ENCODE measurements around the gene TBC1D20.

The TBC1D20 gene

DNA sequence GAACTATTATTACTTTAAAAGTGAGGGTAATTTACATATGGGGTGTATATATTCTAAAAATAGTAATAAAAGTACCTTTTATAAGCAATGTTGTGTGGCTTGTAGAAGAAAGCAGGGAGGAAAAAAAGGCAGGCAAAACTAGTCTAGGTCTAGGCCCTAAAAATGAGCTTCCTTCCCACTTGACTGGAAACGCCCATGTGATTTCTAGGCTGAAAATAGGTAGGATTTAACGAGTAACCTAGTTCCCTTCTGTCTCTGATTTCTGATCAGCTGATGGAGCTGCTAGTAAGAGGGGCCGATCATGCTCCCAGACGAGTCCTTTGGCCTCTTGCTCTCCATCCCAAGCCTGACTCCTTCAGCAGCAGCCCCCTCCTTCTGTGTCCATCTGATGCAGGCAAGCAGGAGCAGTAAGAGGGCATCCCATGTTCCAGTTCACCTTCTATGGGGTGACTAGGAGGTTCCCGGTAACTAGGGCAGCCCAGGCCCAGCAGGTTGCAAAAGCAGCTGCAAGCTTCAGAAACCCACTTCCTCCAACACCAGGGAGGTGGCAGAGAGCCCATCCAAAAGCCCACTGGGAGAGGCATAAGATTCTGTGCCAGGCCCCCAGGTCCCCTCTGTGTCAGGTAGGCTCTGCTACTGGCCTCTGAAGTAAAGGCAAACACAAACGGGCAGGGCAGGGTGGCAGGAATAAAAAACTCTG lies 24.4 kb downstream of the TBC1D20 start:
- no peak for DNase-seq (ENCODE audit: low read depth in 2 of 2)

DNA sequence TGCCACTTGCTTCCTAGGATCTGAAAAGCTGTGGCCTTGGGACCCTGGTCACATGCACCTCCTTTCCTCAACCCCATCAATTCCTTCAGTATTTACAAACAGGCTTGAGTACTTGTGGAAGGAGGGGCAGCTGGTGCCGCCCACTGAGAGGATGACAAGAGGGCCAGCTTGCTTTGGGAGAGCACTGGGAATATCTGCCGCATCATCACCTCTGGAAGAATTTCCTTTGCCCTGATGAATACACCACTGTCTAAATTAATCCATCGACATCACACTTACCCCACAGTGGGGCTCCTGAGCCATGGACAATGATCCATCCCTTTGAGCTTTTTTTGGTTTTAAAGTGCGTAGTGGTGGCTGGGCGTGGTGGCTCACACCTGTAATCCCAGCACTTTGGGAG lies 25.9 kb downstream of the TBC1D20 start:
- no peak for DNase-seq (ENCODE audit: low read depth in 2 of 2)

DNA sequence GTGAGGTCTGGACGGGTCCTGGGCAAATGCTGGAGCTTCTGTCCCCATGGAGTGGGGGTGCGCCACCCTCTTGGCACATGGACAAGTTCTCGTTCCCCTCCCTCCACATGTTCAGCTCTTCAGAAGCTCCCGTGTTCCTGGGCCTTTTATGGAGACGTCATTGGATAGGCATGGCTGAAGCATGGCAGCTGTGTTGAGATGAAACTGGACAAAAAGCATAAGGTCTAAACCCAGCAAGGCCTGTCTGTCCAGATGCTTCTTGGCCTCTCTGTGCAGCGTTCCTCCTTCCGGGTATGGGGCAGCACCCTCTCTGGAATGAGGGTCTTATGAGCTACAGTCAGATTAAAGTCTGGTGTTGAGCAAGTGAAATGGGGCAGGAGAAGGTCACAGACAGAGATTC lies 26.8 kb downstream of the TBC1D20 start:
- no peak for DNase-seq (ENCODE audit: low read depth in 2 of 2)

DNA sequence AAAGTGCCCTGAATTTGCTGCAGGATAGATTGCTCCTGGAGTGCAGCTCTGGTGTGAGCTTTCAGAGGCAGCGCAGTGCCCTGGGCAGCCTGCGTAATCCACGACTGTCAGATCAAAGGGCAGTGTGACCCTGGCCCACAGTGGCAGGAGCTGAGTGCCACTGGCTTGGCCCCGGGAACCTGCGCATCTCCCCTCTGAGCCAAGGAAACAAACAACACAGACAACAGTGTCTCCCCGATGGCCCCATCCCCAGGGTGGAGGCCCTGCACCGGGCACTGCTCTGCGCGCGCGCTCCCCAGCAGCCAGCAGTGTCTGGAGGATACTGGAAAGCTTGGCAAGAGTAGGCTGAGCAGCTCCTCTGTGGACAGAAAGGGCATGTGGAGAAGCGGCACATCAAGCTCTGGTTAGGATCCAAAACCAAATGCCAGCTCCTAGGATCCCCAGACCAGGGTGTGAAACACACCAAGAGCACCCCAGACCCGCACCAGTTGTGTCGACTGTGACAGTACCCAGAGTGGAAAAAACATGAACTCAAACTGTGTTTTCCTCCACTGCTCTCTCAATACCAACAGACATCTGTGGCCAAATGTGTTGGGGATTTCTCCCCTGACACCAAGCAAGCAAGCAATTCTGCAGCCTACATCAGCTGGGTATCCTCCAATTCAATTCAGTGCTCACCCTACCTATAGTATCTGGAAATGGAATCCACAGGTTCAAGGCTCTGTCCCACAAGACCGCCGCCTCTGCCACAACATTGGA lies 27.5 kb downstream of the TBC1D20 start:
- DNase-seq (ENCODE audit: low read depth in 2 of 2) = no peak

DNA sequence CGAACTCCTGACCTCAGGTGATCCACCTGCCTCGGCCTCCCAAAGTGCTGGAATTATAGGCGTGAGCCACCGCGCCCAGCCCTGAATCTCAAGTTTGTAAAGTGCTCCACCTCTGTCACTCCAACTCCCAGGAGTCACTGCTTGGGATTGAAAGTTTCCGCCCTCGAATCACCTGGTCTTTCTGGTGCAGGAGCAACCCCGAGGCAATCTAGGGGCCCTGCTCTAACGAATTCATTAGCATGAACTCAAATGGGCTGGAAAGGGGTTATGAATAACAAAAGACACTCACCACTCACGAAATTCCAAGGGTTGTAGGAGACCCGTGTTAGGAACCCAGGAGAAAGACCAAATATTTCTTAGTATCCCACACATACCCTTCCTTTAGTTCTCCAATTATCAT lies 28.1 kb downstream of the TBC1D20 start:
- no peak for DNase-seq (ENCODE audit: low read depth in 2 of 2)

DNA sequence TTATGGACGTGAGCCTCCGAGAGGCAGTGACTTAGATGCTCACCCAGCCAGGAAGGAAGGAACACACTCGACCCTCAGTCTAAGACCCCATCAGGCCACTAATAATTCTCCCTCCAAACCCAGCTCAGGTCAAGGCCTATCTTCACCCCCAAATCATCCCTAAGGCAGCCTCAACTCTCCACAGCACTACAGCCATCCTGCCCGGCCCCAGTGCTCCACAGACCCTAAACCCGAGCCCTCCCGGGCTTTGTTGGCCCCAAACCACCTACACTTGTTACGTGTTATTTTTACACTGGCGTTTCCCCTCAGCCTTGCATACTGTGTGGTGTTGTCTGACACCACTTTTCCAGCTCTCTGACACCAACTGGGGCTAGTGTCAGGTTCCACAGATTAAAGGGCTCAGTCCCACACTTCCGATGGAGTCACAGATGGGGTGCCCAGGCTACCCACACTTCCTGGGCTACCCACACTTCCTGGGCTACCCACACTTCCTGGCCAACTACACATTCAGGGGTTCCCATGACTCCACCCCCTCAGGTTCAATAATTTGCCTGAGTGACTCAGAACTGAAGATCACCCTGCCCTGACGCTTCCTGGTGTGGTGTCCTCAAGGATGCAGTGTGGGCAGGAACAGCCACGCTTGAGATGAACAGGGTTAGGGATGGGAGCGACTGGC lies 28.9 kb downstream of the TBC1D20 start:
- DNase-seq (ENCODE audit: low read depth in 2 of 2) = peak; percentile 28 to 39

DNA sequence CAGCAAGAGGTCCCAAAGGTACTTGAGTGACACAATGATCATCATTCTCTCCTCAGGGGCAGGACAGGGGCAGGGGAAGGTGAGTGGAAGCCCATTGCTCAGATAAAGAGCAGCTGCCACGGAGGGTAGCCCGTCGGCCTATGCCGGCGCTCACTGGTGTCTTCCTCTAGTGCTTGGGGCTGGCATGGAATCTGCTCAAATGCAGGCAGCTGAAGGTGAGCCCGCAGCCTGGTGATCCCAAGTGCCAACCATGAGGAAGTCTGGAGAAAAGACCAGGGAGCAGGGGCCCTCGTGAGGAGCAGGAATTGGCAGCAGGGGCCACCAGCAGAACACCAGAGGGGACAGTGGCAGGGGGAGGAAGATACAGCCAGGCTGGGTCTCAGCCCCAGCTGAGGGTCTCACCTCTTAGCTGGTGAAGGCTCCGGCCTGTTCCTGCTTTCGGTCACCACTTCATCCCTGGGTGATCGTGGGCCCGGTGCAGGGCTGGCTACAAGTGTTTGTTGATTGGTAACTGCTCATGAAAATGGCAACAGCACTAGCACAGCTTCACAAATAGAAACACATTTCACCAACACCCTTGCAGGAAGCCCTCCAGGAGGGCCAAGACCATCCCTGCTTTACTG lies 29.5 kb downstream of the TBC1D20 start:
- DNase-seq (ENCODE audit: low read depth in 2 of 2) = no peak

DNA sequence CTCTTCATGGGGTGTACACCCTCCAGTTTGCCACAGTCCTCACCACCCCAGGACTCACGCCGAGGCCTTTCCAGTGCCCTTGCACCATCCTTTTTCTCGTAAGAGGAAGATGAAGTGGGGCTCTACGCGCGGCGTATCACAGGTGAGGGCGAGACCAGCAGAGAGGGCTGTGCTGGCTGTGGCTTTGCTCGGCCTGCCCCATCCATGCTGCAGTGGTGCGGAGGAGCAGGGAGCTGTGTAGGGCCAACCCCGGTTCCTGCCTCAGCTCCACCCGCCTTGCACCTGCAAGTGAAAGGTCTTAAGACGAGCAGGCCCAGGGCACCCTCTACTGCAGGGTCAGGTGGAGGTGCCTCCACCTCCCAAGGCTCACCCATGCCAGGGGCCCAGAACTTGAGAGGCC lies 30.1 kb downstream of the TBC1D20 start:
- no peak for DNase-seq (ENCODE audit: low read depth in 2 of 2)

DNA sequence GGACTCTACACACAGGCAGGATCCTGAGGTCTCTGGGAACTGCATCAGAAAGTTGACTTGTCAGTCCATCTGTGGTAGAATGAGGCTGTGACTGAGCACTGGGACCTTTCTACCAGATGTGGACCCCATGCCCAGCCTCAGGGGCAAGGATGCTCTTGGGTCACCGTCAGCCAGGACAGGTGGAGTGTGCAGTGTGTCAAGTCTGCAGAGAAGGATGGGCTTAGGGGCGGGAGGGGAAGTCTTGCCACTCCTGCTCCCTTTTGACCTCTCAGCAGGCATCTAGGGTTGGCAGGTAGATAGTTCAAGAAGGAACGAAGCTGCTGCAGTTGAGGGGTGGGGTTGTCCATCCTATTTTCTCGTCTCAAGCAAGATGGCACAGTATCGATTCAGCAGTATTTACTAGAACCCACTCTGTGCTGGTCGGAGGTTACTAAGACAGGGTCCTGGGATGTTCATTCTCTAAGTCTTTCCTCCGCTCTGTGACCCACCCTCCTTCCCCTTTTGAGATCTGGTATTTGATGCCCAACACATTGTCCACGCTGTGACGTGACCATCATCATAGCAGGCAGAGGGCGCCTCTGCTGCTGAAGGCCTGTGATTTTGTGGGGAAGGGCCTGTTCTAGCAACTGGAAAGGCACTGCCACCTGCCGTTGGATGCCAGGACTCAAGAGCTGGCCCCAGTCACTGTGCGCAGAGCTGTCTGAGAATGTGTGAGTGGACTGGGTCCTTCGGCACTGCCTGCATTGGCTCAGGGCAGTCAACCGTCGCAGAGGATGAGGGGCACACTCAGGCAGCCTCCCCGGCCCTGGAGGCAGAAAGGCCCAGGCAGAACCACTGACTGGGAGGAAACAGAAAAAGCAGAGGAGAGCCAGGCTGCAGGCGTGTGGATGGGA lies 31.1 kb downstream of the TBC1D20 start:
- DNase-seq (ENCODE audit: low read depth in 2 of 2) = no peak

DNA sequence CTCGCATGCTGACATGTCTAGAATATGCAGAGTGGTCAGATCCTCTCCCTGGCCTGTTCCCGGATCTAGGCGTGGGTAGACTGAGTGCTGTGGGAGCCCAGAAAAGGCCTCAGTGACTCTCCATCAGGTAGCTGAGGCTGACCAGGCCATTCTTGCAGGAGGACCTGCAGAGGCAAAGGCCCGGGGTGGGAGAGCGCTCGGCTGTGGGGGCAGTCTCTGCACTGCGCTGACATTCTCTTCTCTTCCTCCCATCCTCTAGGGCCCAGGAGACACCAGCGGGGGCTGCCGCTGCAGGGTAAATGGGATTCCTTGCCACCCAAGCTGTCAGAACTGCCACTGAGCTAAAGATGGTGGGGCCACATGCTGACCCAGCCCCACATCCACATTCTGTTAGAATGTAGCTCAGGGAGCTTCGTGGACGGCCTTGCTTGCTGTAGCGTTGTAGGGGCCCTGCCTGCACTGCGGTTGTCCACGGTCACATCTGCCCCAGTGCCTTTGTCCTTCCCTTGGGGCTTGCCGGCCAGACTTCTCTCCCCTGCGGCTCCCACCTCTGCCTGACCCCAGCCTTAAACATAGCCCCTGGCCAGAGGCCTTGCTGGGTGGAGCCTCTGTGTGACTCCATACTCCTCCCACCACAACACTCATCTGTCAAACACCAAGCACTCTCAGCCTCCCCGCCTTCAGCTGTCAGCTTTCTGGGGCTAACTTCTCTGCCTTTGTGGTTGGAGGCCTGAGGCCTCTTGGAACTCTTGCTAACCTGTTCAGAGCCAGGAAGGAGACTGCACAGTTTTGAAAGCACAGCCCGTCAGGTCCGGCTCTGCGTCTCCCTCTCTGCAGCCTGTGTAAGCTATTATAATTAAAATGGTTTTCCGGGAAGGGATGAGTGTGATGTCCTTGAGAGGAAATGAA lies 32.0 kb downstream of the TBC1D20 start:
- no peak for DNase-seq (ENCODE audit: low read depth in 2 of 2)

DNA sequence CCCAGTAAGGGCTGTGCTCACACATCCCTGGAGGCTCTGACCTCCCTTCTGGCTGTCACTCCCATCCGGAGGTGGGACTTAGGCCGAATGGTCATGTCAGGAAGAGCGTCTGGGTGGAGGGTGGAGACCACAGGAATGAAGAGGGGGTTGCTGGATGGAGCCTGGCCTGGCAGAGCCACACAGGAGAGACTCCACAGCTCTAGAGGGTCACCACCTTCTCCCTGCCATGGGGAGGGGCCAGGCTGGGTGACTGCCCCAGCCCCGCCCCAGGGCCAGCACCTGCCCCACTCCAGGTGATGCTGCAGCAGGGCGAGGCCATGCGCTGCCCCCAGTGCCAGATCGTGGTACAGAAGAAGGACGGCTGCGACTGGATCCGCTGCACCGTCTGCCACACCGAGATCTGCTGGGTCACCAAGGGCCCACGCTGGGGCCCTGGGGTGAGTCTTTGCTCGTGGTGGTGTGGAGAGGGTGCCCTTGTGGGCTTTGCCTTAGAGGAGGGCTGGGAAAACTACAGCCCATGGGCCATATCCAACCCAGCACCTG lies 33.6 kb downstream of the TBC1D20 start:
- DNase-seq (ENCODE audit: low read depth in 2 of 2) = no peak

DNA sequence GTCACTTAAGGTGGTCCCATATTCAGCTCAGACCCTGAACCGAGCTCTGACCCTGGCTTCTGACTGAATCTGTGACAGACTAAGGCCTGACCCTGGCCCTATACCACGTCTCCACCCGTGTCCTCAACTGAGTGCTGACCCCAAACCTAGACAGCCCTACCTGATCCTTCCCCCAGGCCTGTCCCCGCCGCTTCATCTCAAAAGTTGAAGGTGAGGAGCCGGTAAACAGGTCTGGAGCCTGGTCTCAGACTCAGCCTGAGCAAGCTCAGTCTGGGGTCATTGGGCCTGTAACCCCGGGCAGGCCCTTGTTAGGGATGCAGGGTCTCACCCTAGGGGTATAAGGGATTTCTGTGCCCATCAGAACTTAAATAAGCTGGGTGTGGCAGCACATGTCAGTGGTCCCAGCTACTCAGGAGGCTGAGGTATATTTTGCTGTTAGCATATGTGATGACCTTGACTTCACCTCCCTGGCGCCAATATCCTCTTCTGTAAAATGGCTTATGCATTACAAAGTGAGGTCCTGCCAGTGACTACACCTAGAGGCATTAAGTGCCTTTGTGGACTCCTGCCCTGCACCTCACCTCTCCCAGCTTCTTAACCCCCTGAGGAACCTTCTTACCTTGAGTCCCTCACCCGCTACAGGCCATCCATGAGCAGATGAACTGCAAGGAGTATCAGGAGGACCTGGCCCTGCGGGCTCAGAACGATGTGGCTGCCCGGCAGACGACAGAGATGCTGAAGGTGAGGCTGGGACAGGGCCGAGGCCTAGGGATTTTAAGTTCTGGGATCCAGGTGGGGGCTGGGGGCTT lies 34.3 kb downstream of the TBC1D20 start:
- no peak for DNase-seq (ENCODE audit: low read depth in 2 of 2)

DNA sequence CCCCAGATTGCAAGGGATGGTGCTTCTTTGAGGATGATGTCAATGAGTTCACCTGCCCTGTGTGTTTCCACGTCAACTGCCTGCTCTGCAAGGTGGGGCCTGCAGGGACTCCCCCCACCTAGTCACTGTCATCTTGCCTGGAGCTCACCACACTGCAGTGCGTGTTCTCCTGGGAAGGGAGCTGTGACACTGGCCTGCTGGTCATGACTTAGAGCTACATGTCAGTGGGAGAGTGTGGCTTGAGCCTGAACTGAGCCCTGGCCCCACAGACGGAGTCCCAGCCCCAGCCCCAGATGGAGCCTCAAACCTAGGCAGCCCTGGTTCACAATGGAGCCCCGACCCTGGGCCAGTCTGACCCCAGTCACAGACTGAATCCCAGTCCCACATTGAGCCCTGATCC lies 34.9 kb downstream of the TBC1D20 start:
- DNase-seq (ENCODE audit: low read depth in 2 of 2) = no peak

DNA sequence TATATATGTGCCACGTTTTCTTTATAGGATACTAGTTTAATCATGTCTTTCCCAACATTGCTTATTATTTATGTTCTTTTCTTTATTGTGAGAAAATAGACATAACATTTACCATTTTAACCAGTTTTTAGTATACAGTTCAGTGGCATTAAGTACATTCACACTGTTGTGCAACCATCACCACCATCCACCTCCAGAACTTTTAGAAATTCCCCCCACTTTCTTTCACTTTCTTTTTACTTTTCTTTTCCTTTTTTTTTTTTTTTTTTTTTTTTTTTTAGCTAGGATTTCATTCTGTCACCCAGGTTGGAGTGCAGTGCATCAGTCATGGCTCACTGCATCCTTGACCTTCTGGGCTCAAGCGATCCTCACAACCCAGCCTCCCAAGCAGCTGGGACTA lies 35.8 kb downstream of the TBC1D20 start:
- no peak for DNase-seq (ENCODE audit: low read depth in 2 of 2)

DNA sequence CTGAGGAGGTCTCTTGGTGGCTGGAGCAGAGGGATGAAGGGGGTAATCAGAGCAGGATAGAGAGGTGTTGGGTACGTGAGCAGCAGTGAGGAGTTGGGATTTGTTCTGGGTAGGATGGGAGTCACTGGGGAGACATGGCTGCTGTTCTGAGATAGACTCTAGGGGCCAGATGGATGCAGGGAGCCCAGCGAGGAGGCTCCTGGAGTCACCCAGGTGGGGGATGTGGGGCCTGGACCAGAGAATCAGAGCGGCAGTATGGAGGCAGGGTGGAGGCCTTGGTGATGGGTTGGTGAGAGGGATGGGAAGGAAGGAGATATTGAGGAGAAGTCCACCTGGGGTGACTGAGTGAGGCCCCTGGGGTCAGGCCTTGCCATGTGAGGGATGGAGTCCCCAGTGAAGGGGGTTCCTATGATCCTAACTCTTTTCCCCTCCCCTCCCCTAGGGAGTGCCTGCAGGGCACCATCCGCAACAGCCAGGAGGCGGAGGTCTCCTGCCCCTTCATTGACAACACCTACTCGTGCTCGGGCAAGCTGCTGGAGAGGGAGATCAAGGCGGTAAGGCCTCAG lies 40.6 kb downstream of the TBC1D20 start:
- DNase-seq (ENCODE audit: low read depth in 2 of 2) = no peak

DNA sequence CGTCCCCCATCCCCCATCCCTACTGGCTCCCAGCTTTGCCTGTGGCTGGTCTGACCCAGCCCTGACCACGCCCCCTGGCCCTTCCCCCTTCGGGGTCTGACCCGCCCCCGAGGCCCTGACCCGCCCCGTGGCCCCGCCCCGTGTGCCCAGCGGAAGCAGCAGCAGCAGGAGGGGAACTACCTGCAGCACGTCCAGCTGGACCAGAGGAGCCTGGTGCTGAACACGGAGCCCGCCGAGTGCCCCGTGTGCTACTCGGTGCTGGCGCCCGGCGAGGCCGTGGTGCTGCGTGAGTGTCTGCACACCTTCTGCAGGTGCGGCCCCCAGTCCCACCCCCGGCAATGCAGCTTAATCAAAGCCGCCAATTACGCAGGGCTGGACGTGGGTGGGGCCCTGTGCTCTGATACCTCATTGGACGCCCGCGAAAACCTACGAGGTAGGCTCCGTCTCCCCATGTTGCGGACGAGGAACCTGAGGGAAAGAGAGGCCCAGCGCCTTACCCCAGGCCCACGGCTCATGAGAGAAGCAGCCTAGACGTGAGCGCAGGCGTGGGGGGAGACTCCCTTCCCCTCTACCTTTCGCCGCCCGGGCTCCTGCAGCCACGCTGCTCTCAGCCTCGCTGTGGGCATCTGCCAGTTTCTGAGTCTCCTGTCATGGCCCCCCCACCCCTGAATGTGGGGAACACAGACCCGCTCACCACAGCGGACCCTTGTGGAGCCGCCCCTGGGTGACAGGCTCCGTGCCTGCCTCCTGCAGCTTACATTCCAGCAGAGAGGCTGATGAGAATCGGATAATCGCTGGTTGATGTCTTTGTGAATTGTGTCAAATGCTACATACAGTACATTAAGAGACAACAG lies 41.4 kb downstream of the TBC1D20 start:
- no peak for DNase-seq (ENCODE audit: low read depth in 2 of 2)

DNA sequence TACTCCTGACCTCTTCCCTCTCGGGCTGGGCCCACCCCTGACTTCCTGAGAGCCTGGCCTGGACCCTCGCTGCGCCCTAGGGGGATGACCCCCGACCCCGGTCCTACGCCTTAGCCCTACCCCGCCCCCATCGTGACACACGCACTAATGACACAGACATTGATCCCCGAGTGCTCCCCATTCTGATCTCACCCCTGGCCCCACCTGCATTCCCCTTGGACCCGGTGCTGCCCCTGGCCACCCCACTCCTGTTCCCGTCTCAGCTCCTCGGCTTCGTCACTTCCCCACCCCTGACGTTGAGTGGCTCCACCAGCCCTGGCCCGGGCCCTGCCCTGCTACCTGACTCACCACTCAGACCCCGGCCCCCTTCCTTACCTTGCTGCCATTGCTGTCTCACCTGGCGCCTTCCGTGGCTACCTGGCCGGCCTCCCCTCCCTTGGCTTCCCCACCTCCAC lies 42.1 kb downstream of the TBC1D20 start:
- DNase-seq (ENCODE audit: low read depth in 2 of 2) = no peak
